ENCODE data around the gene ARHGAP18.
"Not testable (repeated sequence)": the region's sequence is repeated elsewhere in the genome, so short reads cannot be mapped to it uniquely, and the experiment has no call there.

The ARHGAP18 gene

DNA sequence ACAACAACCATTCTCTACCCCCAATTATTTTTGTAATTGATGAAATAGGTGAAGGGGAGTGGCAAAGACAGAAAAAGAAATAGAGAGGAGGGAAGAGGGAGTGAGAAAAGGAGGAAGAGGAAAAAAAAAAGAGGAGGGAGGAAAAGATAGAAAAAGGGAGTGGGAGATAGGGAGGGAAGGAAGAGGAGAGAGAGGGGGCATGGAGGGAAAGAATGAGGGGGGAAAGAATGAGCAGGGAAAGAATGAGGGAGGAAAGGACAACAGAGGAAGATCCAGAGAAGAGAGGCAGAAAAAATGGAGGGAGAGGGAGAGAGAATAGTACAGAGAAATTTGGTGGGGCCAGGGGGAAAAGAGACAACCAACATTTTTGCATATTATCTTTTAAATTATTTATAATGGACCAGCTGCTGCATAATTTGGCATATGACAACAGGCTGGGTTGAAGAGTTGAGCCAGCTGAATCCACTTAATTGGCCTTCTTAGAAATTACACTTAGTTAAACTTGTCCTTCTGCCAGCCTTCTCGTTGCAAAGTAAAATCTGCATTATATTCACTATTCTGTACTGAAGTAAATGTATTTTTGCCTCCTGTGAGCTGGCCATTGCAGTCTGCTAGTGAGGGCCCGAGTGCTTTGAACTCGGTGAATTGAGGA lies 101.0 kb downstream of the ARHGAP18 start:
- no peak for DNase-seq

DNA sequence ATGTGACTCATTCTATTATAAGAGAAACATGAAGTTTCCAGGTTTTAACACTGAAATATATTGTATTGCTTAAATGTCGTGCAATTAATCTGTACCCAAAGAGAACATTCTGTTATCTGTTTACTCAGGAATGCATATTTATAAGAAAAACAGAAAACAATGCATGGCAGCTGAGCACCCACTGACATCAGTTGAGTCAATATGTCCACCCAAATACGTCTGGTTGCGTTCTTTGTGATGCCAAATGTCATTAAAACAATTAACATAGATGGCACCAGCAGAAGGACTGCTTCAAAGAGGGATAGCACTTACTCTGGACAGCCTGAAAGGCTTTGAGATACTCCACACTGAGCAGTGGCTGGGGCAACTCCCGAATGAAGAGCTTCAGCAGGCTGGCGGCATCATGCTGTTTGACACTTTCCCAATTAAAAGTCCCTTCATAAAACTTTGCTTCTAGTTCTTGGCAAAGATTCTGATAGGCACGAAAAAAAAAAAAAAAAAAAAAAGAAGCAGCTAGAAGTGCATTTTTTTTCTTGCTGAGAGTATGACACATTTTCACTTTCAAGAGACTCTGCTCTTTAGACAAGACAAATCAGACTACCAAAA lies 102.3 kb downstream of the ARHGAP18 start:
- no peak for DNase-seq

DNA sequence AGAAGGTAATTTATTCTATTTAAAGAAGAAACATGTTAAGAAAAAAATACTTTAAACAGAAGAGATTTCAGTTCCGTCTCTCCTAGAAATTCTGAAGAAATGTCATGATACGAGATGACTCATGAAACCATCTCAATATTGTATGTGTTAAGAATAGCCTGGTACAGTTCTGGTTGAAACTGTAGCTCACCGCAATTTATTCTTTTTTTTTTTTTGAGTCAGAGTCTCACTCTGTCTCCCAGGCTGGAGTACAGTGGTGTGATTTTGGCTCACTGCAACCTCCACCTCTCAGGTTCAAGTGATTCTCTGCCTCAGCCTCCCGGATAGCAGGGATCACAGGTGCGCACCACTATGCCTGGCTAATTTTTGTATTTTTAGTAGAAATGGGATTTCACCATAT lies 103.3 kb downstream of the ARHGAP18 start:
- DNase-seq, result no peak

DNA sequence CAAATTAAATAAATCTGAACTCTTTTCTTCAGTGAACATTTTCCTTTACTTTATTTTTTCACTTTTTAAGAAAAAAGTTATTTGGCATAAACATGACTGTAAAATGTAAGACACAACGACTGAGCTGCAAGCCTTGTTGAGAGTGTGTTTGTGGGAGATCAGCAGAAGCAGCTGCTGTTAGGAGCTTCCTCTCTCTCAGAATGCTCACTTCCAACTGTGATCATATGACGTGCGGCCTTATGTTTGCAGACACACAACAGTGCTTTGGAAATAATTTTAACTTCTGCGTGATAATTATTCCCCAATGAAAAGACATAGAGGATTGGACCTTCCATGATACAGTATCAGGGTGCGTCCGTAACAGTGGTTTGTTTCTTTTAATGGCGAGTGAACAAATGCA lies 104.0 kb downstream of the ARHGAP18 start:
- DNase-seq, result no peak

DNA sequence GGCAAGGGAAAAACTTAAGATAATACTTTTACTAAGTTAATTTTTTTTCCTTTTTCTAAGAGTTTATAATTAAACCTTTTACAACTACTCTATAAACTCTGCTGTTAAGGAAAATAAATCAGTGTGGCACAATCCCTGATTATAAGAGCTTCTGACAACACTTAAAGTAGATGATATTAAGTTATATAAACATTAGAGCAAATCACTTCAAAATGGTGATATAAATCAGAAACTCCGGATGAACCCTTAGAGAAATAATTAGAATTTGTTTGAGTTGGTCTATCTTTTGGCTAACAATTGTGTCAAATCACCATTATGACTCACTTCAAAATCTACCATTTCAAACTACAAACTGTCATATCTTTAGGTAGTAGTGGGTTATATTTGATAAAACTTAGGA lies 104.9 kb downstream of the ARHGAP18 start:
- DNase-seq, result no peak

DNA sequence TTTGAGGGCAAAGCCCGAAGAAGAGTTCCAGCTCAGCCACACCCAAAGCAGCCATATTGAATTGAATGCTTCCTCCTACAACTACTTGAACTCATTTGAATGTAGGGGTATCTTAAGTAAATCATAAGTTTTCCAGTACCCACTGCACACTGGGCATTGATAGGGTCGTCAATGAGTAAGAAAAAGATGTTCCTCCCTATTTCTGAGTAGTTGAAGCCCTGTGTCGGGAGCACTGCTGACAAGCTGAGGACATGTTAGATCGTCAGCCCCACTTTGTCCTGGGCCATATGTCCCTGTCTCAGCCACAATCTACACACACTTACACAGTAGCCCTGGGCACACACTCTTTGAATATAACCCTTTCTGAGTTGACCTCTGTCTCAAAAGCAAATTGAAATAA lies 105.7 kb downstream of the ARHGAP18 start:
- DNase-seq, result no peak

DNA sequence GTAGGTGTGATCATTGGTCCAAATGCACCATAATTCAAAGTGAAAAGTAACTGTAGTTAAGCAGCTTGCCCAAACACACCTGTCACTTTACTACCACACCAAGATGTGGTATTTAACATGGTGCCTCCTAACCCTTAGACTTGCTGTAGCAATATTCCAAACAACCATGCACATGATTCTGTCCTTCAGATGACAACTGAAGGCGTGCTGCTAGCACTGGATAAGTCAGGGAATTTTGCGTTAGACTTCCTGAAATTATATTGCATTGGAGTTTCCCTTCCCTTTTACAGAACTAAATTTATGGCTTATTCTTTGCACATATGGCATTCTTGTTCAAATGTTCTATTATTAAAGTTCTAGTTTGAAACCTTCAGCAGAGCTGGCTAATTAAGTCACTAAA lies 106.2 kb downstream of the ARHGAP18 start:
- DNase-seq, result no peak

DNA sequence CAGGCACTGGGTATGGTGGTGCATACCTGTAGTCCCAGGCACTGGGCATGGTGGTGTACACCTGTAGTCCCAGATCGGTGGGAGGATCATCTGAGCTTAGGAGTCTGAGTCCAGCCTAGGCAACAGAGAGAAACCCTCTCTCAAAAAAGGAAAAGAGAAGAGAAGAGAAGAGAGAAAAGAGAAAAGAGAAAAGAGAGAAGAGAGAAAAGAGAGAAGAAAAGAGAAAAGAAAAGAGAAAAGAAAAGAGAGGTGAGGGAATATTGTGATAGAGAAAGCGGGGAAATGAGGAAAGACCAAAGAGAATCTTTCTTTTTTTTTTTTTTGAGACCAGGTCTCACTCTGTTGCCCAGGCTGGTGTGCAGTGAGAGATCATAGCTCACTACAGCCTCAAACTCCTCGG lies 108.7 kb downstream of the ARHGAP18 start:
- no peak for DNase-seq

DNA sequence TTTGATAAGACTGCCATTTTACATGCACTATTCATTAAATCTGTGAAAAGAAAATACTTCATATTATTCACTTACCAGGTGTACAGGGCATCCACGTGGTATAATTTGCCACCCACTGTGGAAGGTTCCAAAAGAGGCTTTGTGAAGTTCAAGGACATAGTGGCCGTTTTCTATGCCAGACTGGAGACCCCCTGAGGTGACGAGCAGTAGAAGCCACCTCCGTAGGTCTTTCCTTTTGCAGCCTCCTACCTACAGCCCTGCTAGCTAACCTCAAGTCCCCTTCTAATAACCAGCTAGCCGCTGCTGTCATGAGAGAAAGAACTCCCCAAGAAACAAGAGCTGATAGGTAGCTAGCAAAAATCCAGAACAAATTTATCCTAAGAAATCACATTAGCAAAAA lies 110.5 kb downstream of the ARHGAP18 start:
- no peak for DNase-seq

DNA sequence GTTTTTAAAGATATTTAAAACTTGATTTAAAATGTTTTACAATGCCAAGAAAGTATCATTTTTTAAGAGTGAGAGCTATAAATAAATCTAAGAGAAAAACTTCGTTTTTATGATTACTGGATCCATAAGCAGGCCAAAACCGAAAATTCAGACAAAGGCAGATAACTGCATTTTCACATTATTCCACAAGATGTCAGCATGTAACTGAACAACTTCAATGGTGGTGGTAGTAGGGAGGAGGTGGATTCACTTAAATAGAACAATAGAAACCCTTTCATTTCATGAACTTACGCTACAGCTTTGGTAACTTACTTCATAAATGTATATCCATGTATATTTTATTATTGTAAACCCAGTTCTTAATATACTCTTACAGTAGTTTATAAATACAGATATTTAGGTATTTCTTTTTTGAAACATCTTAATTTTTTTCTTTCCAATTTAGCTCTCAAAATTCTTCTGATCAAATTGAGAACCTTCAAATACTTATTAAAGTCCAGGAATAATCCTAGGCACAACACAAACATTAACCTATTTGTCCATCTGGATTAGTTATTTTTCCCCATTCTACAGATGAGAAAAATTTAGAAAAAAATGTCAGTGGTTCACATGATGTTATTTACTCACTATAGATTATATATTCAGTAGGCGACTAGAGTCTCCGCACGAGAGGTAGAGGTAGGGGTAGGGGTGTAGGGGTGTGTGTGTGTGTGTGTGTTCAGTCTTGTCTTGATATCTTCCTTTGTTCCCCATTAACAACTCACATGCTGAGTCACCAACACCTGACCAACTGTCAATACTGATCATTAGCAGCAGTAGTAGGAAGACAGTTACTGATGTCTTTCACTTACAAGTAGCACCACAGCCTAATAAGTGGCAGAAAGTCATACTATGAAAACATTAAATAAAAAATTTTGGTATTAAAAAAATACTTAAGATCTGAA lies 111.5 kb downstream of the ARHGAP18 start:
- DNase-seq, result peak; percentile 11

DNA sequence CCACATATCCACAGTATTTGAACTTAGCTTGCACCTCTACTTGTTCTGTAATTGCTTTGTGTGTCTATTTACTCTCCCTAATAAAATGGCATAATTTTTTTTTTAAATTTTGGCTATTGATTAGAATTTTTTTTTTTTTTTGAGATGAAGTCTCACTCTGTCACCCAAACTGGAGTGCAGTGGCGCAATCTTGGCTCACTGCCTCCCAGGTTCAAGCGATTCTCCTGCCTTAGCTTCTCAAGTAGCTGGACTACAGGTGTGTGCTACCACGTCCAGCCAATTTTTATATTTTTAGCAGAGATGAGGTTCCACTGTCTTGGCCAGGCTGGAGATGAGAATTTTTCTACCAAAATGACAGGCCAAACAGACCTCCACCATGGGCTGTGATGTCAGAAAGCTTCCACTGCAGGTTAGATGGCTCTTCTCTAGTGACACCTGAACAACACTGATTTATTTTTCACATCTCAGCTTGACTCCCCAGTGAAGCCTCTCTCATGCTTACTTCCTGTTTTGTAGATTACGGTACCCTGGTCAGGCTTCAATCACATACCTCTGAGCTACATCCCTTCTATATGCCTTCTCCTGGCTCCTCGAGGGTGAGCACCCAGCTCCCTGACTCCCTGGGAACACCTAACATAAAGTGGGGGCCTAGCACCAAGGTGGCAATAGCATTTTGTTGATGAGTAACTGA lies 112.8 kb downstream of the ARHGAP18 start:
- no peak for DNase-seq

DNA sequence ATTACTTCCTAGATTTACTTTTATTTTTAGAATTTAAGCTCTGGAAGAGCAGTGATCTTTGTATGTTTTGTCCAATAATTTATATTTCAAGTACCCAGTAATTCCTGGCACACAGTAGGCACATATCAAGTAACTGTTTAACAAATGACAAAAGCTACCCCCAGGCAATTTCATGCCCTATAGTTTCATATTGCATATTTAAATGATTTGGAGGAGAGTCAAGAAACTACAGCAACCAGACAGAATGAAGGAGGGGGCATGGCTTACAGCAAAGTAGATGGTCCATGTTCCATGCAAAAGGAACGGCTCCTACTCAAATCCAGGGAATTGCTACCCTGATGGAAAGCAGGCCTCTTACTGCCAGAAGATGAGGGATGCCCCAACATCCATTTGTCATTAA lies 113.5 kb downstream of the ARHGAP18 start:
- no peak for DNase-seq

DNA sequence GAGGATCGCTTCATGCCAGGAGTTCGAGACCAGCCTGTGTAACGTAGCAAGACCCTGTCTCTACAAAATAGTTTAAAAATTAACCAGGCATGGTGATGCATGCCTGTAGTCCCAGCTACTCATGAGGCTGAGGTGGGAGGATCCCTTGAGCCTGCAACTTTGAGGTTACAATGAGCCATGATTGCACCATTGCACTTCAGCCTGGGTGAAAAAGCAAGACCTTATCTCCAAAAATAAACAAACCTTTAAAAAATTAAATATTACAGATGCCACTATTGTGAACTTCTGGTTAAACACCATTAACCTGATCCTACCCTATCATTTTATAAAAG lies 116.8 kb downstream of the ARHGAP18 start:
- no peak for DNase-seq

DNA sequence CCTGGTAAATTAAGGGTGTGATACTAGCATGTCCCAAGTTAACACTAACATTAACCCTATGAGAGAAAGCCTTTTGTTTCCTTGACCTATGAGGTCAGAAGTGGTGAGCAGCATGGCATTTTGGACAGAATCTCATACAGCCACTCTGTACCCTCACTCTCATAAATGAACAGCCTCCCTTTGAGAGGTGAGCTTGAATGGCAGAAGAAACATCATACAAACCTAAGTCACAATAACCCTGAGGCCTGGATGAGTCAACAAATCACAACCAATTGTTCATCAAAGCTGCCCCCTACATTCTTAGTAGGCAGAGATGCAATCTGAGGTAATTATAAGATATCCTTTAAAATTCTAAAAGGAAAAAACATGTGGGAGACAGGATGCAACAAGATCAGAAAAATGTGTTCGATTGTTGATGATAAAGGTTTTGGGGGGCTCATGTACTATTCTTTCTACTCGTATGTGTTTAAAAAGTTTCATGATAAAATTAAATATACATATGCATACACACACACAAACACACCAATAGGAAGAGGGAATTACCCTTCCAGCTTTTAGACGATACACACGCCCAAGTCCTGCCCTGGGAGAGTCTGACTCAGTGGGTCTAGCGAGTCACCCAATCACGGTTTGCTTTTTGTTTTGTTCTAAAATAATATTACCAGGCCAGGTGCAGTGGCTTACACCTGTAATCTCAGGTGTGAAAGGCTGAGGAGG lies 117.3 kb downstream of the ARHGAP18 start:
- DNase-seq, result no peak

DNA sequence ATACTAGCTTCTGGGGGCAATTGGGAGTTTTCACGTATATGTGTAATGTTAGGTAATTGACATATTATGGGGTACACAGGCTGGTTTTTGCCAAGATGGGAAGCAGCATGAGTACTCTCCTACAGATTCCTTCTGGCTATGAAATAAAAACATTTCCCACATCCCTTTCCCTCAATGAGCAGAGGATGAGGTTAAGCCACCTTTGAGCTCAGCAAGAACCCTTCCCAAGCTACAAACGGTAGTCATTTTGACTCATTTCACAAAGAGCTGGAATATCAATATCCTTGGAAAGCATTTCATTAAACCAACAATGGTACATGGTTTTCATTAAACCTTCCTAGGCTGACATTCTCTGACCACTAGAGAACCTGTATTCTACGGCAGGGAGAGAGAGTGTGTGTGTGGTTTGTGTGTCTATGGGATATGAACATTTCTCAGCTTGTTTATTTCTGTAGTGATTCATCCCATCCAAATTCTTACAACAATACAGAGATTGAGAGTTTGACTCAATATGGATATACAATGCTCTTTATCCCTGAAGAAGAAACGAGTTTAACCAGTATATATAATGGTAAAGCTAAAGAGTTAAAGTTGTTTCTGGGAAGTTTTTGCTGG lies 119.5 kb downstream of the ARHGAP18 start:
- no peak for DNase-seq

DNA sequence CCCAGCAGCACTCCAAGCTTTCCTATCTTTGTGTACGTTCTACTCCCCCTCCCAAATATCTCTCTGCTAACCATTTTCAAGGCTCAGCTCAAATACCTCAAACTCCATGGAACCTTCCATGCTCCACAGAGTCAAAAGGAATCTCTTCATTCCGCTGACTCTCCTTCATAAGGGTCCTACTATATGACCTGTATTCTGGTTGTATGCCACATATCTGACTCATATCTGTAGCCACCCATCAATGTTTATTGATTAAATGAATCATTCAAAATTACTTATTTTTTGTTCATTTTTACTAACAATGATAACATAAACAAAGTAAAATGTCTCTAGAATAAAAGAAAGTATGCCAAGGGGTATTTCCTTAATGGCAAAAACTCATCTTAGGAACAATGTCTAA lies 123.2 kb downstream of the ARHGAP18 start:
- no peak for DNase-seq

DNA sequence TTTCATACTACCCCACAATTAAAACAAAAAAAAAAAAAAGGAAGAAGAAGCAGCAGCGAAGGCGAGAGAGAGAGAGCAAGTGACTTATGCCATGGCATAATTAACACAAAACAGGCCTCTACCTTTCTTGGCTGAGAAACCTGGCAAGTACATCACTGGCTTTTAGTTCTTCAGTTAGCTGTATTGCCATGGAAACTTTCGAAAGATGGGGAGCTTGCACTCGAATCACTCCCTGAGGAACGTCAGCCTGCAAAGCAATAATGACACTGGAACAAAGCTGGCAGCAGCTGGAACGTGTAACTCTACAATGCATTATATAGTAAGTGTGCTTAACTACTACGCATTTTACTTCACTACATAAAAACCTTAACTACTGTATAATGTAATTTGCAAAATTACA lies 126.1 kb downstream of the ARHGAP18 start:
- no peak for DNase-seq

DNA sequence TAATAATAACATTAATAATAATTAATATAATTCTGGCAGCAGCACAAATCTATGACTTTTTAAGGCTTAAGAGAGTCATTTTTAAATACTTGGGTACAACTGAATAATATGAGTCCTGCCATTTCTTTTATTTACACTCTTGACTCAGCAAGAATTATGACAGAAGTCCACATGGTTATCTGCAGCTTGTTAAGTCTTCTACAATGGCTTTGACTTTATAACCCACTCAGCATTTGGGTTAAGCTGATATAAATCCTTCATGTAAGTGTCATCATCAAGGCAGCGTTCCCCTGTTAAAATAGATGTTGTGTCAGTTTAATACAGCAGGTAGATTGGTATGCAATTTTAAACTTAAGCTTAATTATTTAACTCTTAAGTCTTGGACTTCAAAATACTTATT lies 131.7 kb downstream of the ARHGAP18 start:
- no peak for DNase-seq

DNA sequence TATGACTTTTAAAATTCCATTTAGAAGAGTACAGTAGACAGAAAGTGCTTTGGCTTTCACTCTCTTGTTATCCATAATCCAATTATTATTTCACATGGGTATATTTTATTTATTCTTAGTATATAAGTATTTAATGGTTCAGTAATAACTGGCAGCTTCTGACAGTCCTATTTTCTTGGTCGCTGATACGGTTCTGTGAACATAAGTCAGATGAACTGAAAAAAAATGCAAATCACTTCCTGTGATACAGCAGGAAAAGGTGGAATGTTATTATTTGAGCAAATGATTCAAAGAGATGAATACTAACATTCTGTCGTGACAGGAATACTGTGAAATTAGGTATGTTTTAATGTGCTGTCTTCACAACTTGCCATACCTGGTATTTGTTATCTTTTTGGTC lies 132.3 kb downstream of the ARHGAP18 start:
- DNase-seq, result no peak

DNA sequence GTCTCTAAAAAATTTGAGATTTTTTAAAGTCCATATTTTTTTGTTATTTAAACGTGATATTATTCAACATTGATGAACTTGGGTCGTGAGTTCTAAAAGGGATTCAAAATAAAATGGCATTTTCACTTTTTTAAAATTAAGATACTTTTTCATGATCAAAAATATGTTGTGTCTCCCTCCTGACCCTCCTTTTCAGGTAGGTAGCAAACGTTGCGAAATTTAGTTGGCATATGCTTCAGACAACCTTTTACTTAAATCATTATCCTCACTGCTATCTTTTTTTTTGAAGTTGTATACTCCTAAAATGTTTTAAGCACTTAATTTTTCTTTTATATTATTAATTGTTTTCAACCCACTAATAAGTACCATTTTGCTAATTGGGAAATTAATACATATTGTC lies 133.5 kb downstream of the ARHGAP18 start:
- DNase-seq, result no peak

DNA sequence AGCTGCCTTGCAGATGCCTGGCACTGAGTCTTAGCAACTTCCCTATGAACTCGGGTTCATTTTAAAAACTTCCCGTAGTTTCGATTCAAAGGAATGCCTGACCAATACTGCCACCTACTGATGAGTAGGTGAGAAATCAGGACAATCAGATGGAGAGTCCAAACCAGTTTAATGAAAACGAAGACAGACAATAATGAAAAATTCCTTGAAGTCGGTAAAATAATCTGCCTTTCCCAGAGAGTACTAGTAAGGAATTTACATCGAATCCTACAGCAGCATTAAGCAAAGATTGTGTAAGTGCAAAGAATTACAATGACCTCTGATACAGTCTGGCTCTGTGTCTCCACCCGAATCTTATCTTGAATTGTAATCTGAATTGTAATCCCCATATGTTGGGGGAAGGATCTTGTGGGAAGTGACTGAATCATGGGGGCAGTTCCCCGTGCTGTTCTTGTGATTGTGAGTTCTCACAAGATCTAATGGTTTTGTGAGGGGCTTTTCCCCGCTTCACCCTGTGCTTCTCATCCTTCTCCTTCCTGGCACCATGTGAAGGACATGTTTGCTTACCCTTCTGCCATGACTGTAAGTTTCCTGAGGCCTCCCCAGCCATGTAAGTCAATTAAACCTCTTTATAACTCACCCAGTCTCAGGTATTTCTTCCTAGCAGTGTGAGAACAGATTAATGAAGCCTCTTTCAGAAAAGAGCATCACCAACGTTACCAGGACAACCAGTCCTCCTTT lies 134.4 kb downstream of the ARHGAP18 start:
- DNase-seq, result peak; percentile 12

DNA sequence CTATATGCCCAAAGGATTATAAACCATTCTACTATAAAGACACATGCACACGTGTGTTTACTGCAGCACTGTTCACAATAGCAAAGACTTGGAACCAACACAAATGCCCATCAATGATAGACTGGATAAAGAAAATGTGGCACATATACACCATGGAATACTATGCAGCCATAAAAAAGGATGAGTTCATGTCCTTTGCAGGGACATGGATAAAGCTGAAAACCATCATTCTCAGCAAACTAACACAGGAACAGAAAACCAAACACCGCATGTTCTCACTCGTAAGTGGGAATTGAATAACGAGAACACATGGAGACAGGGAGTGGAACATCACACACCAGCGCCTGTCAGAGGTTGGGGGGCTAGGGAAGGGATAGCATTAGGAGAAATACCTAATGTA lies 135.4 kb downstream of the ARHGAP18 start:
- not testable (repeated sequence) for DNase-seq
